ENCODE data around the gene CACNA2D3. TPM values are rescaled to one million over a fixed set of nuclear protein-coding genes. Genes with fewer than 3 reads are reported as not detected.

CACNA2D3 gene
- total and polyA plus RNA-seq, 2 donors from 2014 or later = 5.7 to 11.2 TPM

DNA sequence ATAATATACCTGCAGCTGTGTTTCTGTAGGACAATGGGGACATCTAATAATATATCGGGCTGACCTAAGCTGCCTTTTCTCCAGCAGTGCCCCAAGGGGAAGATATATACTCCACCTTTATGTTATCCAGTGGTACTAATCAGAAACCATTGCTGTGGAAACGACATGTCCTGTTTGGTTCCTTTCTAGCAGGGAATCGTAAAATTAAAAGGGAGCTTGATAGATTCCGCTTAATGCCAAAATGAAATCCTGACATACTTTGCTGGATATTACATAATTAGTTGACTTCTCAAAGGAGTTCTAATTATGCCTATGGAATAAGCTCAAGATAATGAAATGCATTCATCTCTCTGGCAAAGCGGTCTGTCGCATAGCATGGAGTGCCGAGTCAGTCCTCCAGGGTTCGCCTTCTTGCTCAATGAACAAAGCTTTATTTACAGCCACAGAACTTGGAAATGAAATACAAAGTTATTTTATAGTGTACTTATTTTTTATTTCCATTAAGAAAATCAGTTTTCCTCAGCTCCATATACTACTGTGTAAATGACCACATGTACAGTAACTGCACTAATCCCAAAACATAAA, 542.8 kb downstream of the CACNA2D3 start:
- intact Hi-C loops (cut with DNase I) = no loop called here
- Histone ChIP-seq H3K9ac (ENCODE audit: low read length in 3 of 3) (no peak overlapping the region), H3K36me3 (ENCODE audit: control insufficient read depth in 2 of 3, insufficient read depth in 3 of 3, low read length in 3 of 3) (no peaks in the 10 kb centered on the region), H3K27ac (ENCODE audit: low read depth in 2 of 2, low read length in 2 of 2) (no peak overlapping the region), H3K27me3 (ENCODE audit: control insufficient read depth, insufficient read depth, low read length) (no peaks in the 10 kb centered on the region), H3K4me1 (ENCODE audit: control insufficient read depth in 2 of 3, insufficient read depth in 2 of 3, low read depth in 1 of 3, low read length in 3 of 3) (peaks cover 0 to 2% (median 0%) of the 10 kb centered on the region in 3 donors), H3K4me3 (ENCODE audit: low read length in 3 of 3) (no peak overlapping the region), H3K9me3 (ENCODE audit: control insufficient read depth in 2 of 3, insufficient read depth in 1 of 3, low read length in 3 of 3) (no peaks in the 10 kb centered on the region)
- FAIRE-seq (no peak), DNase-seq (no peak)
- TF ChIP-seq, protein P1, sequence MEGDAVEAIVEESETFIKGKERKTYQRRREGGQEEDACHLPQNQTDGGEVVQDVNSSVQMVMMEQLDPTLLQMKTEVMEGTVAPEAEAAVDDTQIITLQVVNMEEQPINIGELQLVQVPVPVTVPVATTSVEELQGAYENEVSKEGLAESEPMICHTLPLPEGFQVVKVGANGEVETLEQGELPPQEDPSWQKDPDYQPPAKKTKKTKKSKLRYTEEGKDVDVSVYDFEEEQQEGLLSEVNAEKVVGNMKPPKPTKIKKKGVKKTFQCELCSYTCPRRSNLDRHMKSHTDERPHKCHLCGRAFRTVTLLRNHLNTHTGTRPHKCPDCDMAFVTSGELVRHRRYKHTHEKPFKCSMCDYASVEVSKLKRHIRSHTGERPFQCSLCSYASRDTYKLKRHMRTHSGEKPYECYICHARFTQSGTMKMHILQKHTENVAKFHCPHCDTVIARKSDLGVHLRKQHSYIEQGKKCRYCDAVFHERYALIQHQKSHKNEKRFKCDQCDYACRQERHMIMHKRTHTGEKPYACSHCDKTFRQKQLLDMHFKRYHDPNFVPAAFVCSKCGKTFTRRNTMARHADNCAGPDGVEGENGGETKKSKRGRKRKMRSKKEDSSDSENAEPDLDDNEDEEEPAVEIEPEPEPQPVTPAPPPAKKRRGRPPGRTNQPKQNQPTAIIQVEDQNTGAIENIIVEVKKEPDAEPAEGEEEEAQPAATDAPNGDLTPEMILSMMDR (IDR thresholded peaks at IDR 0.05; ENCODE audit: borderline replicate concordance, extremely low read depth, insufficient read depth) = no peak

DNA sequence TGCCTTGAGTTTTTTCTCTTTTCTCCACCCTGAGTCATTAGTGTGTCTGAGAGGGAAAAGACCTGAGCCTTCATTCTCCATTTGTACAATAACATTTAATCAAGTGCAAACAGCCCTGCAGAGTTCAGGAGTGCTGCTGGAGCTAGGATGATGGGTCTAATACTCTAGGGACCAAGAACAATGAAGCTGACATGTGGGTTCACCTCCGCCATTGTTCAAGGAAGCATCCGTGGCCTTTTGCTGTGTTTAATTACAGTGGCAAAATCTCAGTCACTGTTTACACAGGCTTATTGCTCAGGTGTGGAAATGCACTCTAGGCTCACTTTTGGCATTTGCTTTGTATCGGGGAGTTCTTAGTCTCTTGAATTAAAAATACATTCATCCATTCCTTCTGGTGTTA, 545.9 kb downstream of the CACNA2D3 start:
- Histone ChIP-seq H3K4me1 (ENCODE audit: control insufficient read depth in 2 of 3, insufficient read depth in 2 of 3, low read depth in 1 of 3, low read length in 3 of 3) (peaks cover 0 to 6% (median 0%) of the 10 kb centered on the region in 3 donors), H3K27me3 (ENCODE audit: control insufficient read depth, insufficient read depth, low read length) (no peaks in the 10 kb centered on the region), H3K9me3 (ENCODE audit: control insufficient read depth in 2 of 3, insufficient read depth in 1 of 3, low read length in 3 of 3) (no peaks in the 10 kb centered on the region), H3K27ac (ENCODE audit: low read depth in 2 of 2, low read length in 2 of 2) (no peak overlapping the region), H3K4me3 (ENCODE audit: low read length in 3 of 3) (no peak overlapping the region), H3K36me3 (ENCODE audit: control insufficient read depth in 2 of 3, insufficient read depth in 3 of 3, low read length in 3 of 3) (no peaks in the 10 kb centered on the region), H3K9ac (ENCODE audit: low read length in 3 of 3) (no peak overlapping the region)
- intact Hi-C loops (cut with DNase I) = no loop called here
- no peak for FAIRE-seq
- TF ChIP-seq, protein P1 (IDR thresholded peaks at IDR 0.05; ENCODE audit: borderline replicate concordance, extremely low read depth, insufficient read depth) = no peak
- DNase-seq = no peak

DNA sequence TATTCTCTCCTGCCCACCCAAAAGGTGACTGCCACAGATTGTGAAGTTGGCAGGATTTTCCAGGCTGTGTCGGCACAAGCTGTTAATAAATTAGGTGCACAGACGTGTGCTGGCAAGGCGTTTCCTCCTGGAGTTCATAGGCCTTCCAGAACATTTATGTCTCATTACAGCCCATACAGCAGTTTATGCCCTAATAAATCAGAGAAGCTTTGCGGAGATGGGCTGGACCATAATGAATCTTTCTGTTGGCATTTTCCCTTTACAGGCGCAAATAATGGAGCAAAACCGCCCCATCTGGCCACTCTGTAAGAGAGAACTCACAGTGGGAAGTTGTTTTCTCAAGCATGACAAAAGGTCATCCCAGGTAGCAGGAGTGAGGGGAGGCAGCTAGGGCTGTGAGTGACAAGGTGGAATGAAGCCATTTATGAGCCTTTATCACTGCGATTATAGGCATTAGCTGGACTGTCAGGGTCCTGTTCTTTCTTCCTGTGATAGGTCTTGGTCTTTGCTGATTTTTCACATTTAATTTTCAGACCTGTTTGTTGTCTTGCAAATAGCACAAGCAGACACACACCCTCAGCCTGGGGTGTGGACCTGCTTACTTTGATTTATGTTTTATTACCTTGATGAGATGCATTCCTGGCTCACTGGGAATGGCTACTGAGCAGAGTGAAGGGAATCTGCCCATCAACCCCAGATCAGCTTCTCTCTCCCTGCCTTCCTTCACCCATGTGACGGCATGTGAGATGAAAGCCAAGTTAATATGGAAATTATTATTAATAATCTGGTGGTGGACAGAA, 548.0 kb downstream of the CACNA2D3 start:
- TF ChIP-seq, protein P1 (IDR thresholded peaks at IDR 0.05; ENCODE audit: borderline replicate concordance, extremely low read depth, insufficient read depth) = no peak
- no peak for FAIRE-seq
- Histone ChIP-seq H3K36me3 (ENCODE audit: control insufficient read depth in 2 of 3, insufficient read depth in 3 of 3, low read length in 3 of 3) (no peaks in the 10 kb centered on the region), H3K27ac (ENCODE audit: low read depth in 2 of 2, low read length in 2 of 2) (no peak overlapping the region), H3K9ac (ENCODE audit: low read length in 3 of 3) (no peak overlapping the region), H3K4me1 (ENCODE audit: control insufficient read depth in 2 of 3, insufficient read depth in 2 of 3, low read depth in 1 of 3, low read length in 3 of 3) (peaks cover 0 to 6% (median 0%) of the 10 kb centered on the region in 3 donors), H3K27me3 (ENCODE audit: control insufficient read depth, insufficient read depth, low read length) (no peaks in the 10 kb centered on the region), H3K4me3 (ENCODE audit: low read length in 3 of 3) (no peak overlapping the region), H3K9me3 (ENCODE audit: control insufficient read depth in 2 of 3, insufficient read depth in 1 of 3, low read length in 3 of 3) (no peaks in the 10 kb centered on the region)
- DNase-seq = peak in 4 of 5 donors; percentile 55 to 86 (median 72)
- intact Hi-C loops (cut with DNase I) = no loop called here

Measured in kidney (tissue), 14 donors.